SIG-M5 (cell line): Measurements from ENCODE around the gene FAM20C.

Experiments
- DNase-seq: peaks from one replicate; lab custom pipeline; 2025; lab: John Stamatoyannopoulos, UW

The FAM20C gene

GRCh38 chr7:305410-306151, 113.2 kb downstream of the FAM20C start:
- no peak for DNase-seq

- no peak for DNase-seq
Measured at GRCh38 chr7:307970-308369, 115.6 kb downstream of the FAM20C start.

GRCh38 chr7:309586-310228, 117.3 kb downstream of the FAM20C start:
- DNase-seq = no peak
